Neural cell (in vitro differentiated cells): ENCODE results near the gene SLC5A2.

Experiments
- CTCF ChIP-seq: fragments of 450-650 bp; IDR thresholded peaks from 2 replicates; pipeline ENCODE4 v1.5.1; 2014; ENCODE audit warnings: antibody characterized with exemption, mild to moderate bottlenecking, moderate library complexity; ENCODE audit not compliant: poor library complexity, severe bottlenecking
- EP300 ChIP-seq: fragments of 450-650 bp; conservative IDR thresholded peaks from 2 replicates; pipeline ENCODE4 v1.6.1; 2014; ENCODE audit warnings: antibody characterized with exemption, mild to moderate bottlenecking, moderate library complexity; ENCODE audit not compliant: poor library complexity, severe bottlenecking
- EZH2 ChIP-seq: fragments of 200-600, 300-800 bp; shearing (Covaris generic), sonication (generic); IDR thresholded peaks from 2 replicates; pipeline ENCODE4 v1.6.1; 2014; ENCODE audit warnings: antibody characterized with exemption, low read length, borderline replicate concordance, mild to moderate bottlenecking; ENCODE audit not compliant: insufficient read depth, poor library complexity, severe bottlenecking
- MXI1 ChIP-seq: fragments of 450-650 bp; conservative IDR thresholded peaks from 2 replicates; pipeline ENCODE4 v1.6.1; 2014; ENCODE audit warnings: antibody characterized with exemption, mild to moderate bottlenecking; ENCODE audit not compliant: poor library complexity, severe bottlenecking
- POLR2AphosphoS5 ChIP-seq: IDR thresholded peaks from 2 replicates; pipeline ENCODE4 v1.6.1; 2012
- RAD21 ChIP-seq: fragments of 450-650 bp; conservative IDR thresholded peaks from 2 replicates; pipeline ENCODE4 v1.6.1; 2014; ENCODE audit warnings: antibody characterized with exemption, mild to moderate bottlenecking, moderate library complexity
- REST ChIP-seq: IDR thresholded peaks from 2 replicates; pipeline ENCODE4 v1.6.1; 2012; ENCODE audit warnings: borderline replicate concordance
- SMC3 ChIP-seq: fragments of 450-650 bp; conservative IDR thresholded peaks from 2 replicates; pipeline ENCODE4 v1.6.1; 2014; ENCODE audit warnings: antibody characterized with exemption, mild to moderate bottlenecking, moderate library complexity; ENCODE audit not compliant: poor library complexity
- TAF1 ChIP-seq: IDR thresholded peaks from 2 replicates; pipeline ENCODE4 v1.6.1; 2012; ENCODE audit warnings: low read depth

- TF ChIP-seq CTCF = no peak
- no peak for TF ChIP-seq MXI1
- no peak for TF ChIP-seq EP300
- no peak for TF ChIP-seq EZH2
- TF ChIP-seq TAF1 = no peak
- TF ChIP-seq RAD21 = no peak
- TF ChIP-seq REST = no peak
- TF ChIP-seq POLR2AphosphoS5 = no peak
- TF ChIP-seq SMC3 = no peak
These were observed 10.8 kb upstream of the SLC5A2 start, which contains the start of gene TGFB1I1 for GRCh38 chr16:31471875-31472708.
